Muscle layer of duodenum (tissue), 2 donors: ENCODE results near the gene ASB16.

Experiments
- H3K27ac ChIP-seq: one replicate; pipeline ENCODE4 v1.7.0; 2013; ENCODE audit warnings: mild to moderate bottlenecking, low read length
- H3K27me3 ChIP-seq: one replicate; pipeline ENCODE4 v1.7.0; 2013; ENCODE audit warnings: low read depth, mild to moderate bottlenecking, control low read depth, low read length
- H3K36me3 ChIP-seq, 2 donors: one replicate each; pipeline ENCODE4 v1.7.0; 2013; ENCODE audit warnings: low read length in 2 of 2, control low read depth in 1 of 2, mild to moderate bottlenecking in 1 of 2; ENCODE audit not compliant: insufficient read depth in 2 of 2, control insufficient read depth in 1 of 2
- H3K4me1 ChIP-seq, 2 donors: one replicate each; pipeline ENCODE4 v1.7.0; 2013; ENCODE audit warnings: low read length in 2 of 2, mild to moderate bottlenecking in 2 of 2, control low read depth in 1 of 2, moderate library complexity in 1 of 2; ENCODE audit not compliant: insufficient read depth in 2 of 2, control insufficient read depth in 1 of 2
- H3K4me3 ChIP-seq, 2 donors: one replicate each; pipeline ENCODE4 v1.7.0; 2013; ENCODE audit warnings: low read length in 2 of 2, low read depth in 1 of 2, mild to moderate bottlenecking in 1 of 2
- H3K9me3 ChIP-seq, 2 donors: one replicate each; pipeline ENCODE4 v1.7.0; 2013; ENCODE audit warnings: low read length in 2 of 2, control low read depth in 1 of 2, mild to moderate bottlenecking in 1 of 2; ENCODE audit not compliant: control insufficient read depth in 1 of 2
- donor health status: healthy.

Gene ASB16

GRCh38 chr17:44183024-44183423 lies 12.5 kb downstream of the ASB16 start:
- H3K4me1 ChIP-seq = peaks cover 0 to 17% of the 10 kb centered on the region in 2 donors
- peaks cover 10 to 12% of the 10 kb centered on the region in 2 donors for H3K36me3 ChIP-seq
- no peak overlapping the region for H3K4me3 ChIP-seq
- H3K9me3 ChIP-seq = no peaks in the 10 kb centered on the region
- no peak overlapping the region for H3K27ac ChIP-seq
- H3K27me3 ChIP-seq = no peaks in the 10 kb centered on the region

- Histone ChIP-seq H3K36me3 (peaks cover 9 to 15% of the 10 kb centered on the region in 2 donors), H3K4me3 (no peak overlapping the region), H3K27me3 (no peaks in the 10 kb centered on the region), H3K4me1 (peaks cover 0 to 28% of the 10 kb centered on the region in 2 donors), H3K27ac (no peak overlapping the region), H3K9me3 (no peaks in the 10 kb centered on the region)
These were observed 13.8 kb downstream of the ASB16 start for GRCh38 chr17:44184212-44184810.

- peaks cover 0 to 28% of the 10 kb centered on the region in 2 donors for H3K4me1 ChIP-seq
- H3K36me3 ChIP-seq = peaks cover 21 to 23% of the 10 kb centered on the region in 2 donors
- no peaks in the 10 kb centered on the region for H3K27me3 ChIP-seq
- H3K27ac ChIP-seq = peak within 1 kb of the TSS; percentile 97
- H3K9me3 ChIP-seq = no peaks in the 10 kb centered on the region
- peak within 1 kb of the TSS; percentile 92 to 95 for H3K4me3 ChIP-seq
These were observed 16.0 kb downstream of the ASB16 start, which contains the start of gene TMUB2 for GRCh38 chr17:44186307-44187130. Gene TMUB2, plus strand, starts transcription at chr17:44186972. Its CDS starts 737 bp downstream, at chr17:44187709.

- H3K4me1 ChIP-seq = peaks cover 0 to 28% of the 10 kb centered on the region in 2 donors
- H3K27ac ChIP-seq = peak overlapping the region; percentile 97
These were observed 16.8 kb downstream of the ASB16 start for GRCh38 chr17:44187131-44187899.

GRCh38 chr17:44188576-44189403 lies 18.3 kb downstream of the ASB16 start:
- H3K27ac ChIP-seq = no peak overlapping the region
- H3K4me1 ChIP-seq = peaks cover 3 to 28% of the 10 kb centered on the region in 2 donors
- H3K27me3 ChIP-seq = no peaks in the 10 kb centered on the region
- peaks cover 24 to 29% of the 10 kb centered on the region in 2 donors for H3K36me3 ChIP-seq
- no peaks in the 10 kb centered on the region for H3K9me3 ChIP-seq
- H3K4me3 ChIP-seq = no peak overlapping the region

More at GRCh38 chr17:44187131-44187899, 16.8 kb downstream of the ASB16 start:
- Histone ChIP-seq H3K4me3 (peak overlapping the region; percentile 92 to 95), H3K9me3 (no peaks in the 10 kb centered on the region), H3K27me3 (no peaks in the 10 kb centered on the region), H3K36me3 (peaks cover 16 to 22% of the 10 kb centered on the region in 2 donors)

- no peak overlapping the region for H3K4me3 ChIP-seq
- H3K4me1 ChIP-seq = peaks cover 3 to 22% of the 10 kb centered on the region in 2 donors
- peaks cover 40 to 46% of the 10 kb centered on the region in 2 donors for H3K36me3 ChIP-seq
- H3K27me3 ChIP-seq = no peaks in the 10 kb centered on the region
- H3K9me3 ChIP-seq = no peaks in the 10 kb centered on the region
- no peak overlapping the region for H3K27ac ChIP-seq
These were observed 20.0 kb downstream of the ASB16 start for GRCh38 chr17:44190481-44190880.

- Histone ChIP-seq H3K27me3 (no peaks in the 10 kb centered on the region), H3K4me1 (peaks cover 3 to 17% of the 10 kb centered on the region in 2 donors), H3K27ac (no peak overlapping the region), H3K4me3 (no peak overlapping the region), H3K36me3 (peaks cover 45 to 51% of the 10 kb centered on the region in 2 donors), H3K9me3 (no peaks in the 10 kb centered on the region)
These were observed 20.9 kb downstream of the ASB16 start for GRCh38 chr17:44191369-44191768.

GRCh38 chr17:44191941-44192496 lies 21.5 kb downstream of the ASB16 start:
- no peaks in the 10 kb centered on the region for H3K9me3 ChIP-seq
- H3K27ac ChIP-seq = no peak overlapping the region
- peaks cover 3 to 19% of the 10 kb centered on the region in 2 donors for H3K4me1 ChIP-seq
- no peak overlapping the region for H3K4me3 ChIP-seq
- H3K27me3 ChIP-seq = no peaks in the 10 kb centered on the region
- peaks cover 45 to 52% of the 10 kb centered on the region in 2 donors for H3K36me3 ChIP-seq

GRCh38 chr17:44192750-44193149 lies 22.2 kb downstream of the ASB16 start:
- Histone ChIP-seq H3K36me3 (peaks cover 45 to 57% of the 10 kb centered on the region in 2 donors), H3K27me3 (no peaks in the 10 kb centered on the region), H3K27ac (no peak overlapping the region)

GRCh38 chr17:44193326-44194084 lies 23.0 kb downstream of the ASB16 start:
- peaks cover 45 to 57% of the 10 kb centered on the region in 2 donors for H3K36me3 ChIP-seq
- H3K27ac ChIP-seq = no peak overlapping the region

More at GRCh38 chr17:44192750-44193149, 22.2 kb downstream of the ASB16 start:
- Histone ChIP-seq H3K4me3 (no peak overlapping the region), H3K4me1 (peaks cover 3 to 23% of the 10 kb centered on the region in 2 donors), H3K9me3 (no peaks in the 10 kb centered on the region)

More at GRCh38 chr17:44193326-44194084, 23.0 kb downstream of the ASB16 start:
- Histone ChIP-seq H3K4me3 (no peak overlapping the region), H3K4me1 (peaks cover 8 to 23% of the 10 kb centered on the region in 2 donors), H3K27me3 (no peaks in the 10 kb centered on the region), H3K9me3 (no peaks in the 10 kb centered on the region)
